ENCODE results near the gene IGF1R.

DNA sequence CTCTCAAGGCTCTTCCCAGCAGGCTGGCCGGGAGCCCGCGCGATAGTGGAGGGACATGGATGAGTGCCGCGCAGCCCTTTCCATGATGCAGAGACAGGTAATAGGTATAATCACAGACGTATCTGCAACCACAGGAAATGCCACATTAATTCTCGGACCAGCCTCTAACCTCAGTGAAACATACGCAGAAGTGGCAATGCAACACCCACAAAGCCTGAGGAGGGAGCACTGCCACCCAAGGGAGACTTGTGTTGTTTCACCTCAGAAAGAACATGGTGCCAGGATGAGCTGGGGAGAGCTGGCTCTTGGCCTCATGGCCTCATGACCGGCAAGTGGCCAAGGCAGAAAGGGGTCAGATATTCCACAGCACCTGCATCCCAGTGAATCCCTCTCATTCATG lies 320.2 kb downstream of the IGF1R start:
- TF ChIP-seq, protein P1, sequence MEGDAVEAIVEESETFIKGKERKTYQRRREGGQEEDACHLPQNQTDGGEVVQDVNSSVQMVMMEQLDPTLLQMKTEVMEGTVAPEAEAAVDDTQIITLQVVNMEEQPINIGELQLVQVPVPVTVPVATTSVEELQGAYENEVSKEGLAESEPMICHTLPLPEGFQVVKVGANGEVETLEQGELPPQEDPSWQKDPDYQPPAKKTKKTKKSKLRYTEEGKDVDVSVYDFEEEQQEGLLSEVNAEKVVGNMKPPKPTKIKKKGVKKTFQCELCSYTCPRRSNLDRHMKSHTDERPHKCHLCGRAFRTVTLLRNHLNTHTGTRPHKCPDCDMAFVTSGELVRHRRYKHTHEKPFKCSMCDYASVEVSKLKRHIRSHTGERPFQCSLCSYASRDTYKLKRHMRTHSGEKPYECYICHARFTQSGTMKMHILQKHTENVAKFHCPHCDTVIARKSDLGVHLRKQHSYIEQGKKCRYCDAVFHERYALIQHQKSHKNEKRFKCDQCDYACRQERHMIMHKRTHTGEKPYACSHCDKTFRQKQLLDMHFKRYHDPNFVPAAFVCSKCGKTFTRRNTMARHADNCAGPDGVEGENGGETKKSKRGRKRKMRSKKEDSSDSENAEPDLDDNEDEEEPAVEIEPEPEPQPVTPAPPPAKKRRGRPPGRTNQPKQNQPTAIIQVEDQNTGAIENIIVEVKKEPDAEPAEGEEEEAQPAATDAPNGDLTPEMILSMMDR (IDR thresholded peaks at IDR 0.05) = no peak
- TF ChIP-seq POLR2A (IDR thresholded peaks at IDR 0.05) (no peak), POLR2AphosphoS5 (IDR thresholded peaks at IDR 0.05; ENCODE audit: insufficient read depth in 1 of 2, low read depth in 1 of 2) (no peak)
